ENCODE results near the gene DDRGK1.

Gene DDRGK1

DNA sequence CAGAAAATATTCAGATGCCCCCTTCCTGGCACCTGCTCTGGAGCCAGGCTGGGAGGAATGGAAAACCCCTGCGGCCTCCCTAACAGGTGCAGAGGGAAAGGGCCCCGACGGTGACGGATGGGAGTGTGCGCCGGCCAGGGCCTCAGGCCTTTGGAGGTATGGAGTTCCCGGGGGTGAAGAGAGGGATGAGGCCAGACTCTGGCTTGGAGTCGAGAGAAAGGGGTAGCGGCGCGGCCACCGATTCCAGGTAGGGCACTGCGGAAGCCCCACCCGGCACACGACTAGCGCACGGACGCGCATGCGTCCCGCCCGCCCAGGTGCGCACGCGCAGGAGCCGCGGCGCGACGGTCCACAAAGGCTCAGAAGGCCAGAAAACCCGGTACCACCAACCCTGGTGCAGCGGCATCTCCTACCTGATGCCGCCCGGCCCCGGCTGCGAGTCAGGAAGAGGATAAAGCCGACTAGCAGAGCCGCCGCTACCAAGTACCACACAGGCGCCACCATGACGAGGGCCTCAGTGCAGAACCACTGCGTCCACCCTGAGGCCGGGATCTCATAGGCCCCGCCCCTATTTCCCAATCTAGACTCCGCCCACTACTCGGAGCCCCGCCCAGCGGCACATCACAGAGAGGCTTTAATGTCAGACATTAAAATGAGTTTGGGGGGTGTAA is at the start of gene DDRGK1:
Gene DDRGK1 (minus strand): TSS at position 559 of the 671 bp plus-strand sequence. CDS start 55 bp downstream, at position 504.
- no peak for DNase-seq

DNA sequence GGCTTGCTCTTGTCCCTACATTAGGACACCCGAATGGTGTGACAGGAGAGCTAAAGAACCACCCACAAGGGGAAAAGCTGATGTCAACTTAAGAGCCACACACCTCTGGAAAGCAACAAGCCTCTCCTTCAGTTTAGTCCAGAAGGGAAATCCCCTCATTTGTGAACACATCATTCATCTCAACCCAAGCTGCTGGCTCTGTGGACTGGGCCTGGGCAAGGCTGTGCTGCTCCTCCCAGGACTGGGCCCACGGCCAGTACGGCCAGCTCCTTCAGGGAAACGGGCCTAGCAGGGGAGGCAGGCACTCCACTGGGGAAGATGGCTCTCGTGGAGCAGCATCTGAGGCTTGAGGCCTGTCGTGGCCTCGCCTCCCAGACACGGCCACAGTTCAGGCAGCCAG is 47.3 kb upstream of the DDRGK1 start:
- no peak for DNase-seq

DNA sequence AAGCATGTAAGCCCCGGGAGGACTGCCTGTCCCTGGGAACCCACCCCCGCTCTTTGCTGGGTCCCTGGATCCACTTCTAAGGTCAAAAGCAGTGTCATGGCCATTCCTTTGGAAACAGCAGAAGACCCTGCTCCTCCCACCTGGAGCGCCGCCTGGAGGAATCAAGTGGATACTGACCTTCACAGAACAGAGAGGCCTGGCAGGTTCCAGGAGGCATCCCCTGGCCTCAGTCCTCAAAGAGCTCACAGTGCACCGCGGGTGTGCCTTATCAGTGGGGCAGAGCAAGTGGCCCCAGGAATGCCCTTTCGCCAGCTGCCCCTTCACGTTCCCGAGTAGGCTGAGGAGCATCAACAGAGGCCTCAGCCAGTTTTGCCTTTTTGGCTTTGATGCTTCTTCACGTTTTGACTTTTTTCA is 45.6 kb upstream of the DDRGK1 start:
- no peak for DNase-seq

DNA sequence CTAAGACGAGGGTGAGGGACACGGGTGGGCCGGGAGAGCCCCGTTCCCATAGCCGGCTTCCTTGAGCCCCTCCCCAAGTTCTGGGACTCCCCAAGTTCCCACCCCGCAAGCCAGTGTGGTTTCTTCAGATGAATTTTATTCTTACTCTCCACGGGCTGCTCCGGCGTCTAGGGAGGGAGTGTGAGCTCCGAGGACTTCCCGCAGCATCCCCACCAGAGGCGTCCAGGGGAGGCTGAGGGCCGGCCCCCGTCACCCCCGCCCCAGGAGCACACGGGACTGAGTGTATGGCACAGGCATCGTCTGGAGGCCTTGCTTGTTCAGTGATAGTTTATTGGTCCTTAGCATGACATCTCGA is 44.5 kb upstream of the DDRGK1 start:
- no peak for DNase-seq

DNA sequence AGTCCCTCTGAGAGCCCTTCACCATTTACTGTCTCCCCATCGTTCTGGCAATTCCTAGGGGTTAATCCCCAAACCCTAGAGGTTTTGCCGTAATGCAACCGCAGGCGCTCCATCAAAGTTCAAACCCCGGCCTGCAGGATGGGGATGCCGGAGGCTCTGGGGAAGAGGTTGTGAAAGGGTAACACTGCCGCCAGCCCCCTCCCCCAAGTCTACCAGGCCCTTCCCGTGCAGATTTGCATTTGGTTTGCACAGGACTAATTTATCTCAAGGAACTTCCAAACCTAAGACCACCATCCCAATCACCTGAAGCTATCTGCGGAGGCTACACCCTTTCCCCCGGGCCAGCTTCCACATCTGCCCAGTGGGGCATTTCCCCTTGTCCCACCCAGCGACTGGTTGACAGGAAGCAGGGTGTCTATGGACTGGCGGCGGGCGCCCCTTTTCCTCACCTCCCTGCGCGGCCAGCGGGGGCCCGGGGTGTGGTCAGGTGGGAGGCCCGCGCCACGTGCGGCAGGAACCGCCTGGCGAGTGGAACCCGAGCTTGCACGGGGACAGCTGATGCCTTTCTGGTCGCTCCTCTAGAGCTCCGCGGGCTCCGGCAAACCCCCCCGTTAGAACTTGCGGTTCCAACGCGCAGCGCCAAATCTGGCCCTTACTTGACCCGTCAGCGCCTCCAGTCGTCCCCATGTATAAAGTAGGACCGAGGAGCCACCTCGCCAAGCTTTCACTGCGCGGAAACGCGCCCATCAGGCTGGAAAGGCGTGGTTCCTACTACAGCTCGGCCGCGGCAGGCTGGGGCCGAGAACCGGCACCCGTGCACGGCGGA is 43.9 kb upstream of the DDRGK1 start:
- DNase-seq: no peak

DNA sequence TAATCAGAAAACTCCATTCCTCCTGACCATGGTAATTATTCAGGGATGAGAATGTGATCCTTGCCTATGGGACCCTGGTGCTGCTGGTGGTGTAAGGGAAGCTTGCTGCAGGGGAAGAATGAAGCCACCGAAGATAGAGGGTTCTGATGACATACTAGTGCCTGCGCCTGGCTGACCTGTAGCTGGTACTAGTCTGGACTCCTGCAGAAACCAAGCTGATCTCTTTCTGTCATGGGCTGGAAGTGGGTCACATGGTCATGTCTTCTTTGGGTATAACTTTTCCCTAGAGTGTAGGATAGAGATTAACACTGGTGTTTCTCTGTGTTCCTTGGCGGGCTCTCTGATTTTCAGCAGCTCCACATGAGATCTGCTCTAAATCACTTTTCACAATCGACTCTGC is 43.2 kb upstream of the DDRGK1 start:
- no peak for DNase-seq

DNA sequence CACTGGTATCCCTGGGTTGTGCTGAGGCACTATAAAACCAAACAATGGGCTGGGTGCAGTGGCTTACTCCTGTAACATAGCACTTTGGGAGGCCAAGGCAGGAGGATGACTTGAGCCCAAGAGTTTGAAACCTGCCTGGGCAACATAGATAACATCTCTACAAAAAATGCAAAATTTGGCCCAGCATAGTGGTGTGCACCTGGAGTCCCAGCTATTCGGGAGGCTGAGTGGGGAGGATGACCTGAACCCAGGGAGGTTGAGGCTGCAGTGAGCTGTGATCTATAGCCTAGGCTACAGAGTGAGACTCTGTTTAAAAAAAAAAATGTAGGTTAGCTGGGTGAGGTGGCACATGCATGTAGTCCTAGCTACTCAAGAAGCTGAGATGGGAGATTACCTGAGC is 42.2 kb upstream of the DDRGK1 start:
- no peak for DNase-seq

DNA sequence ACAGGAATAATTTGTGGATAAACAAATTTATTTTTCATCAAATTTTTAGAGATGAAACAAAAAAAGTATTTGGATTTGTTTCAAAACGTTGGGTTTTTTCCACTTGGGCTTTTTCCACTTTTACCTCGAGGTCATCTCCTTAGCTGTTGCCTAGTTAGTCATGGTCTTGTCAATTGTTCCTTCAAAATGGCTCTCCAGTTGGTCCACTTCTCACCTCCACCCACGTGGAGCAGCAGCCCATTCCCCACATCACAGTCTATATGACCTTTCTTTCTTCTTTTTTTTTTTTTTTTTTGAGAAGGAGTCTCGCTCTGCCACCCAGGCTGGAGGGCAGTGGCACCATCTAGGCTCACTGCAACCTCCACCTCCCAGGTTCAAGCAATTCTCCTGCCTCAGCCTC is 41.2 kb upstream of the DDRGK1 start:
- DNase-seq: no peak

DNA sequence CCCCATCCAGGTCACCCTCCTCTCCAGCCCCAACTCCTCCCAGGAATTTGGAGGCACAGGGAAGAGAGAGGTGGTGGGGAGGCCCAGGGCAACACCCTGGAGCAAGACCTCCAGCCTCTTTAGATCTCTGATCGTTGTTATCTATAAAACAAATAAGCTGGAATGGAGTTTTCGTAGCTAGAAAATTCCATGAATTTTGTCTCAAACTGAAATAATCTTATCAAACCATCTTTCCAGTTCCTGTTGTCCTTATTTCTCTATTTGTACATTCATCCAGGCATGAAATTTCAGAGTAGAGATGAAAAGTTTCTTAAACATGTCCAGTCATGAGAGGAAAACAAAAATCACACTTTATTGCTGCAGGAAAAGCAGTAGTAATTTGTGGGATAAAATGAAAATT is 40.7 kb upstream of the DDRGK1 start:
- DNase-seq: no peak

DNA sequence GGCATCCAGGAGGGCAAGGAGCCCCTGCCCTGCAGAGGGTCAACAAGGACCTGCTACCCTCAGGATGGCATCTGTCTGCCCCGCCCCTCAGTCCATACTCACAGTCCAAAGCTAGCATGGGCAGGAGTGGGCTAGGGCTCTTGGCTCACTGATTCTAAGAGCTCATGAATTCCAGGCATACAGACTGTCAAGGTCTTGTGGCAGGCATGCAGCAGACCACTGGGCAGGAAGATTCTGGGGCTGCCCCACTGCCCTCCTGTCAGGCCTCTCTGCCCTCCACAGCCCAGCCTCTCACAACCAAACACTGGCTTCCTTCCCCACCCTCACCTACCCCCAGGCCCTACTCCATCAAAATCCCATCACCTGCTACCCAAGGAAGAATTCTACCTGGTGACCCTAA is 40.1 kb upstream of the DDRGK1 start:
- DNase-seq: no peak

DNA sequence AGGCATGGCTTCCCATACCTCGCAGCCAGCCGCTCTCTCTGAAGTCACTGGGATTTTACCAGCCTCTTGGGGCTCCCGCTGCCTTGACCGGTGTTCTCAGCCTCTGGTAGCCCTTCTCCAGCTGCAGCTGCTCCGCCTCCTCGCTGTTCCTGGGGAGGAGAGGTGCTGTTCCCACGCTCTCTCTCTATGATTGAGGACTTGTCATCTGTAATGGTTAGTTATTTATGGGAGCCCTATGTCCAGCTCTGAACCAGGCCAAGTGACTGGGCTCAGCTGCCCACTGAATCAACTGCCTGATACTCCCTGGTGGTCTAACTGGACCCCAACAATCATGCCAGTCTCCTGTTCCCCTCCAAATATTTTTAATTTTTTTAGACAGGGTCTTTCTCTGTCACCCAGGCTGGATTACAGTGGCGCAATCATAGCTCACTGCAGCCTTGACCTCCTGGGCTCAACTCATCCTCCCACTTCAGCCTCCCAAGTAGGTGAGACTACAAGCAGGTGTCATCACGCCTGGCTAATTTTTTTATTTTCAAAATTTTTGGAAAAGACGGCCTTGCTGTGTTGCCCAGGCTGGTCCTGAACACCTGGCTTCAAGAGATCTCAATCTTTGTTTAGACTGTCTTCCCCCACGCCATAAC is 39.4 kb upstream of the DDRGK1 start:
- no peak for DNase-seq

DNA sequence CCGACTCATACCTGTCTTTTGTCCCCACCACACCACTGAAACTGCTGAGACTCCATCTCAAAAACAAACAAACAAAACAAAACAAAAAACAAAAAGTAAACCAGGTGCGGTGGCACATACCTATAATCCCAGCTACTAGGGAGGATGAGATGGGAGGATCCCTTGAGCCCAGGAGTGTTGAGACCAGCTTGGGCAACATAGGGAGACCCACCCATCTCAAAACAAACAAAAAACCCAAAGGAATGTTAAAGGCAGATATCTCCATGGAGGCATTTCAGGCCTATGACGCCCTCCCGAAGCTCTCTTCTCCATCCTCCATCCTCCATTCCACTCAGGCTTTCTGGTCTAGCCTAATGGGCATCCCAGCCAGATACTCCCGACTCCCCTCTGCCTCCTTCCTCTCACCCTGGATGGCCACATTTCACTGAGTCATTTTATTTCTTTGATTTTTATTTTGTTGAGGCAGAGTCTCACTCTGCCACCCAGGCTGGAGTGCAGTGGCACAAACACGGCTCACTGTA is 37.8 kb upstream of the DDRGK1 start:
- no peak for DNase-seq

DNA sequence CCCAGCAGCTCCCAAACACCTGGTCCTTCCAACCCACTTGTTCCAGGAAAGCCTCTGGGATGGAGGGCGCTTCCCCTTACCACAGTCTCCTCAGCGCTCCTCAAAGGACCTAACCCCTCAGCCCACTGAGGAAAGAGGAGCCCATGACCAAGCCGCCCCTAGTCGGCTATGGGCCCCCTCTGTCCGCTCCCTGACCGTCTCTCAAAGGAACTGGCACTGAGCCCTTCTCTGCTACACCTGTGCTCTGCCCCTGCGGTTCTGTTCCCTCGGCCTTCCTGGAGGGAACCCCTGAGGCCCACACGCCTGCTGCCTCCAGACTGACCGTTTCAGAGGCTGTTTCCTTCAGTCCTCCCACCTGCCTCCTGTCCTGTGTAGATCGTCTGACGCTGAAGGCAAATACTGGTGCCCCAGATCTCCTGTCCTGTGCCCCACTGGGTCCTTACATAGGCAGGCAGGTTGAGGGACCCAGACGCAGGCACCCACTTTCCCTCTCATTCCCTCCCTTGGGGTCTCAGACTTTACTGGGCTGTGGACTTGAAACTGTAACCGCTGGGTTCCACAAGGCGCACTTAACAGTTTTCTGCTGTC is 36.4 kb upstream of the DDRGK1 start:
- DNase-seq: no peak

DNA sequence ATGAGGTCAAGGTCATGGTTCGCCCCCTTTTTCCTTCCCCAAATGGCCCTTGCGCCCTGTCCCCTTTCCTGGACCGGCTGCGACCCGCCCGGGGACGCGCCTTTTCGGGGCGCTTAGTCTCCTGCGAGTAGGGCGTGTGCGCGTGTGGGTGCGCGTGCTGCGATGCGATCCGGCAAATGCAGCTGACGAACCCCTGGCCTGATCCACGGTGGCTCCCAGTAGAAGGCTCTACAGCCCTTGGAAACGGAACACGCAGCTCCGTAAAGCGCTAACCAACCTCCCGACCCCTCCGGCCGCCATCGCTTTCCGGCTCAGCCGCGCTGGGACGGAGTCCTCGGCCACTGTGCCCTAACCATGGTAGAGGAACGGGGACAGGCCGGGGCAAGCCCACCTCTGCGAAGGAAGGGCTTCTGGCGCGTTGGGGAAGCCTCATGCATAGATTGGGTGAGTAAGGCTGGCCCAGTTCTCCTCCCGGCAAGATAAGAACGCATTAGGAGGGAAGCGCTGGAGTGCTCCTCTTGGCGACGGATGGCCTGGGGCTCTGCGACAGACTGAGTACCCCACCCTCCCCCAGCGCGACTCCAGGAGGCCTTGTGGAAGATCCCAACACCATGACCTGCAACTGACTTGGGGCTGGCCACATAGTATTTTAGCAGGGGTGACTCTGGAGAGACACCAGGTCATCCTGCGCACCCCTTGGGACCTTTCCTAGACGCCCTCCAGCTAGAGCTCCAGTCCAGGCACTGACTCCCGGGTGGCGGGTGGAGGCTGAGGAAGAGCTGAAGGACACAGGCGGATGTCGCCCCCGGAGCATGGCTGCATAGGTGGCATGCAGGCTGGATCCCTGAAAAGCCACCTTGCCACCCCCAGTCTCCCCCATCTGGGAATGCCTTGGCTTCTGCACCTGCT is 35.6 kb upstream of the DDRGK1 start:
- DNase-seq: no peak

DNA sequence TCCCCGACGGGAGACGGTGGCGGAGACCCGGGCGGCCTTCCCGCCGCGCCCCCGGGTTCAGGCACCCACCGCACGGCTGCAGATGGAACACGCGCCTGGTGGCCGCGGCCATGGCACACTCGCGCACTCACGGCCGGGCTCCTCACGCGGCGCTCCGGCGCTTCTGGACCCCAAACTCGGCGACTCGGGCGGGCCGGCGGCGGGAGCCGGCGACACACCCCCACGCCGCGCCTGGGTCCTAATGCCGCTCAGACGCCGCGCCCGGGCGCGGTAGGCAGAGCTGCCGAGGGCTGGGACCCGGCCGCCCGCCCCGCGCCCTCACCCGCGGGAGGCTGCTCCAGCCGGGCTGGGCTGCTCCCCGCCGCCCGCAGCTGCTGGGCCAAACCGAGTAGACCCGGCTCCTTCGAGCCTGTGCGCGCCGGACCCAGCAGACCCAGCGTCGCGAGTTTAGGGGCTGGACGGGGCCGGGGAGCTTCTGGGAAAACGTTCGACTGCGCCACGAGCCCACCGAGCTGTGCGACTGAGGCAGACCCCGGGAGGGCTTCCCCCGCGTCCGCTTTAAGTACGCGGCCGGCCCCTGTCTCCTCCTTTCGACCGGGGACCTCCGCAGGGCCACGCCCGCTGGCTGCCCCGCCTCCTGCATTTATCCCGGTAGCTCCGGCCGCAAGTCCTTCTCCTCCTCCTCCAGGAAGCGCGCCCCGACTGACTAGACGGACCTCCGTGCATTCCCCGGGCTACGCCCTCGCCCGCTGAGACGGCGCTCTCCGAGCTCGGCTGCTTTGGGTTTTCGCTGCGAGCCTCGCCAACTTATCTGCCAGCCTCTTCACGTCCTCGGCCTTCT is 34.8 kb upstream of the DDRGK1 start, which contains the start of gene SLC4A11:
Gene SLC4A11 (minus strand): TSS at position 165 of the 841 bp plus-strand sequence. CDS start 53 bp downstream, at position 112.
- DNase-seq: no peak

DNA sequence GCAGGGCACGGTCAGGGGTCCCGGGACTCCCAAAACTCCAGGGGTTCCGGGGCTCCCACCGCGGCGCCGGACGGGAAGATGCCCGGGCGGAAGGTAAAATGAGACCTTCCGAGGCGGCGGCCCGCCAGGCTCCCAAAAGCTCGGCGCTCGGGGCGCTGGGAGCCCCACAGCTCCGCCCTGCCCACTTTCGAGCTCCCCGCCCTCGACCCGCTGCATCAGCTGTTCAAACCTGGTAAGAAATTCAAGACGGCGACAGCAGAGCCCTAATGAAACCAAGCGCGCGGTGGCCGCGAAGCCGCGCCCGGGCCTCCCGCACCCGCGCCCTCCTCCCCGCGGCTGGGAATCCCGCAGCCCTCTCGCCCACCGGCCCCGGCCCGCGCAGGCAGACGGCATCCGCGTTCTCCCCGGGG is 34.1 kb upstream of the DDRGK1 start:
- no peak for DNase-seq

DNA sequence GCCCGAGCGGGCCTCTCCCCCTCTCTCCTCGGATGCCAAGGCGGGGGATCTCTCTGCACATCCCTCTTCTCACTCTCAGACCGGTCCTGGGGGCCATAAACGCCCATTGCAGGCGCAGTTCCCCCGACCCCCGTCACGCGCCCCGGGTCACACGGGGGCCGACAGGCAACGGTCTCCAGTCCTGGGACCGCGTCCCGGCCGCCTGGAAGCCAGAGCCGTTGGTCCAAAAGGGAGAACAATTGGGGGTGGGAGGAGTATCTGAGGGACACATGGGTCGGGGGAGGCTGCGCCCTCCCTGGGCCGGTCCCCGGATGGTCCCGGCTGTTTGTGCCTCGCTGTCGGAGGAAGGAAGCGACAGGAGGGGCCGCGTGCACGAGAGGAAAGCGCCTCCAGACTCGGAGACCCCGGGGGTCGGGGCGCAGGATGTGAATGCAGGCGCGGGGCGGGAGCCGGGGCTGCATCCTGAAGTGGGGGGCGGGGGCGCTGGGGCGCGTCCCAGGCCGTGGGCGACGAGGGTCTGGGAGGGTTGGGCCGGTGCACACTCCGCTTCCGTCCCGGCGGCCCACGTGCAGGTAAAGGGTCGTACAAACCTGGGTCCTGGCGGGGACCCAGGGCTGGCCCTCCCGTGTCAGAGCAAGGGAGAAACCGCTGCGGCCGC is 33.6 kb upstream of the DDRGK1 start:
- DNase-seq: no peak

DNA sequence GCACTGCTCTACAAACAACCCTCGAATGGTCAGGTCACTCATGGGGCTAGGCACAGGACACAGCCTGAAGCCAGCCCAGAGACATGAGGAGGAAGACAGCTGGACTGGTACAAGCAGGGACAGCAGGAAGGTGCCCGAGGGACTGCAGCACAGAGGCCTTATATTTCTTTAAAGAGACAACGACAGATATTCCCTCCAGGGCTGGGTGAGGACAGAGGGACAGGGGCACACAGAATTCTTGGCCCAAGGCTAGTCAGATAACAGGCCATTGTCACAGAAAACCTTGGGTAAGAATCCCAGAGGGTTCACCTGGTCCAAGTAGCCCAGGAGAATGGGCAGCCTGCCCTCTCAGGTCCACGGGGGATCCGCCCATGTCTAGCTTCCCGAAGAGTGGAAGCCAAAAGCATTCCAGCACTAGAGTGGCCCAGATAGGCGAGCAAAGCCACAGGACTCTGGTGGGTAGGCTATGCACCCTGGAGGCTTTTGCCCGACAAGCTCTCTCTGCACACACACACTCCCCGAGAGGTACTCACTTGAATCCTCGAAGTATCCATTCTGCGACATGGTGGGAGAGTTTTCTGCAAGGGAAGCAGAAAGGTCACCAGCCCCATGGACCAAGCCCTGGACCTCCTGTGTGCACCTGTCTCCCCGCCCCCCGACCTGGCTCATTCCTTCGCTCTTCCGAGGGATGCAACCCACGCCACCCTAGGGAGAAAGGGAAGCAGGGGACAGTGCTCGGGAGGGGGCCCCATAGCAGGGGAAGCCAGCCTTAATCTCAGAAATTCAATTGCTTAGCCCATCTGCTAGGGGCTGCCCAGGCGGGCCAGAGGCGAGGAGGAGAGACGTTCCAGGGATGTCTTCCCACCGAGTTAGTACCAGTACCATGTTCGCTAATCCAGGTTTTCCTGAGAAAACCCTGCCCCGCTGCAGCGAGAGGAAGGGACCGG is 32.8 kb upstream of the DDRGK1 start:
- DNase-seq: no peak

DNA sequence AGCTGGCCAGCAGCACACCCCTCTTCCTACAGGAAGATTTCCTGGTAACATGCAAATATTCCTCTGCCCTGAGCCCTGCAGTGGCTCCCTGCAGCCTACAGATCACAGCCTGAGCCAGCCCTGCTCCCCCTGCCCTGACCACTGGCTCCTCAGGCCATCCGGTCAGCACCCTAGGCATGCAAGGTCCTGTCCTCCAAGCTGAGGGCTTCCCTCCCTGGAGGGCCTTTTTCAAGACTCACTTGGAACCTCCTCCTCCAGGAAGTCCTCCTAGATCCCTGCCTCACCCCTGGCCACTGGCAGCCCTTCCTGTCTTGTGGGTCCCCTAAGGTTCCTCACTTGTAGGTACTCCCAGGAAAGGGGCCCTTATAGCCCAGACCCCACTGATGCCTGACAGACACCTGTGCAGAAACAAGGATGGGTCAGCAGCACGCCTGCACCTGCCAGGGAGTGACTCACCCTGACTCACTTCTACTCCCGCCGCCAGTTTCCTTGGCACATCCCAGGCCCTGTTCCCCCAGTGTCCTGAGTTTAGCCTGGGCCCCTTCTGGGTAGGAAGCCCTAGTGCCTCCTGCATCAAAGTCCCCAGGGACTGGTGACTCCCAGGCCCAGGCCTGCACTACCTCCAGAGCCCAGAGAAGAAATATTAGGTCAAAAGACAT is 31.3 kb upstream of the DDRGK1 start:
- no peak for DNase-seq
